Neural cell (in vitro differentiated cells): ENCODE measurements around the gene TBC1D5. TPM values are rescaled to one million over a fixed set of nuclear protein-coding genes. Genes with fewer than 3 reads are reported as not detected.

Experiments used
- H2AFZ ChIP-seq: fragments of 200-600, 300-800 bp; sonication (generic), shearing (Covaris generic); 2 replicates; pipeline ENCODE4 v1.6.0; 2014; ENCODE audit warnings: low read depth, mild to moderate bottlenecking, antibody characterized with exemption, low read length, moderate library complexity
- H3F3A ChIP-seq: fragments of 200-600 bp; shearing (Covaris generic); 2 replicates; pipeline ENCODE4 v1.6.1; 2016; ENCODE audit warnings: mild to moderate bottlenecking, moderate library complexity, mixed read lengths, antibody characterized with exemption, low read length; ENCODE audit not compliant: insufficient read depth, poor library complexity, severe bottlenecking
- H3K27ac ChIP-seq: fragments of 200-600, 300-800 bp; sonication (generic), shearing (Covaris generic); 2 replicates; pipeline ENCODE4 v1.5.1; 2014; ENCODE audit warnings: mild to moderate bottlenecking, low read length, moderate library complexity
- H3K27me3 ChIP-seq: fragments of 300-800, 200-600 bp; sonication (generic), shearing (Covaris generic); 2 replicates; pipeline ENCODE4 v1.6.0; 2014; ENCODE audit warnings: mild to moderate bottlenecking, low read depth, low read length, moderate library complexity; ENCODE audit not compliant: insufficient read depth
- H3K36me3 ChIP-seq: fragments of 300-800, 200-600 bp; sonication (generic), shearing (Covaris generic); 2 replicates; pipeline ENCODE4 v1.5.1; 2014; ENCODE audit warnings: mild to moderate bottlenecking, antibody characterized with exemption, low read length, moderate library complexity; ENCODE audit not compliant: insufficient read depth
- H3K4me2 ChIP-seq: fragments of 300-800, 200-600 bp; sonication (generic), shearing (Covaris generic); 2 replicates; pipeline ENCODE4 v1.6.0; 2014; ENCODE audit warnings: mild to moderate bottlenecking, low read length
- H3K4me3 ChIP-seq: fragments of 300-800, 200-600 bp; sonication (generic), shearing (Covaris generic); 2 replicates; pipeline ENCODE4 v1.5.1; 2014; ENCODE audit warnings: mild to moderate bottlenecking, low read length, moderate library complexity
- H3K79me2 ChIP-seq: fragments of 200-600 bp; shearing (Covaris generic); replicated peaks from 2 replicates; pipeline ENCODE4 v1.6.0; 2014; ENCODE audit warnings: mild to moderate bottlenecking, low read length, moderate library complexity; ENCODE audit not compliant: insufficient read depth
- H3K9ac ChIP-seq: fragments of 300-800, 200-600 bp; sonication (generic), shearing (Covaris generic); 2 replicates; pipeline ENCODE4 v1.6.1; 2016; ENCODE audit warnings: mild to moderate bottlenecking, low read length, mixed read lengths
- H3K9me2 ChIP-seq: fragments of 200-600 bp; shearing (Covaris generic); 2 replicates; pipeline ENCODE4 v1.6.1; 2016; ENCODE audit warnings: mild to moderate bottlenecking, low read length, mixed read lengths; ENCODE audit not compliant: insufficient read depth
- H3K9me3 ChIP-seq: fragments of 200-600, 300-800 bp; sonication (generic), shearing (Covaris generic); 2 replicates; pipeline ENCODE4 v1.6.1; 2016; ENCODE audit warnings: mild to moderate bottlenecking, mixed run types, low read length, moderate library complexity, mixed read lengths
- H4K20me1 ChIP-seq: fragments of 200-600 bp; shearing (Covaris generic); 2 replicates; pipeline ENCODE4 v1.6.1; 2016; ENCODE audit warnings: mild to moderate bottlenecking, mixed run types; ENCODE audit not compliant: insufficient read depth
- EP300 ChIP-seq: fragments of 450-650 bp; conservative IDR thresholded peaks from 2 replicates; pipeline ENCODE4 v1.6.1; 2014; ENCODE audit warnings: antibody characterized with exemption, mild to moderate bottlenecking, moderate library complexity; ENCODE audit not compliant: poor library complexity, severe bottlenecking
- EZH2 ChIP-seq: fragments of 200-600, 300-800 bp; shearing (Covaris generic), sonication (generic); IDR thresholded peaks from 2 replicates; pipeline ENCODE4 v1.6.1; 2014; ENCODE audit warnings: antibody characterized with exemption, low read length, borderline replicate concordance, mild to moderate bottlenecking; ENCODE audit not compliant: insufficient read depth, poor library complexity, severe bottlenecking
- MXI1 ChIP-seq: fragments of 450-650 bp; conservative IDR thresholded peaks from 2 replicates; pipeline ENCODE4 v1.6.1; 2014; ENCODE audit warnings: antibody characterized with exemption, mild to moderate bottlenecking; ENCODE audit not compliant: poor library complexity, severe bottlenecking
- POLR2AphosphoS5 ChIP-seq: IDR thresholded peaks from 2 replicates; pipeline ENCODE4 v1.6.1; 2012
- RAD21 ChIP-seq: fragments of 450-650 bp; conservative IDR thresholded peaks from 2 replicates; pipeline ENCODE4 v1.6.1; 2014; ENCODE audit warnings: antibody characterized with exemption, mild to moderate bottlenecking, moderate library complexity
- SMC3 ChIP-seq: fragments of 450-650 bp; conservative IDR thresholded peaks from 2 replicates; pipeline ENCODE4 v1.6.1; 2014; ENCODE audit warnings: antibody characterized with exemption, mild to moderate bottlenecking, moderate library complexity; ENCODE audit not compliant: poor library complexity
- TAF1 ChIP-seq: IDR thresholded peaks from 2 replicates; pipeline ENCODE4 v1.6.1; 2012; ENCODE audit warnings: low read depth
- polyA plus RNA-seq: library from polyadenylated mRNA; depleted of rRNA; stranded (reverse); fragments of >200 nt; gene quantifications from 2 replicates; pipeline ENCODE4 v1.2.3, GENCODE V29; 2014
- TF ChIP-seq, protein P1 (sequence below): IDR thresholded peaks from 2 replicates; pipeline ENCODE4 v1.6.1; 2012; ENCODE audit warnings: borderline replicate concordance
- TF ChIP-seq, protein P2 (sequence below): fragments of 450-650 bp; IDR thresholded peaks from 2 replicates; pipeline ENCODE4 v1.5.1; 2014; ENCODE audit warnings: antibody characterized with exemption, mild to moderate bottlenecking, moderate library complexity; ENCODE audit not compliant: poor library complexity, severe bottlenecking

Gene TBC1D5
- polyA plus RNA-seq, 1 donor from 2014 or later = 28.3 TPM

DNA sequence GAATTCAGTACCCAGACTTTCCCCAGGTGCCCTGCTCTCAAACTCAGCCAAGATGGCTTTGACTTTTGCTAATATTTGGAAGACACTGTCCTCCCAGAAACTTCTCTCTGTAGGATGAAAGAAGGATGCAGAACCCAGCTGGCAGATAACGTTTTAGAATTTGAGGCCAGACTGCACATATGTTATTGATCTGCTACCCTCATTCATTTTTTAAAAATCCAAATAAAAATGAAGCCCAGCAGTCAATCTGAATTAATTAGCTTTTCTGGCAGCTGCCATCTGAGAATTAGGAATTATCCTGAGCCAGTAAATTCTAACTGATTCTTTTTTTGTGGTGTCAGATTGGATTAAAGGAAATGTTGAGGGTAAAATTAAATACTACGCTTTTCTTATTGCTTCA lies 621.1 kb downstream of the TBC1D5 start:
- no peak overlapping the region for H3K9ac ChIP-seq

DNA sequence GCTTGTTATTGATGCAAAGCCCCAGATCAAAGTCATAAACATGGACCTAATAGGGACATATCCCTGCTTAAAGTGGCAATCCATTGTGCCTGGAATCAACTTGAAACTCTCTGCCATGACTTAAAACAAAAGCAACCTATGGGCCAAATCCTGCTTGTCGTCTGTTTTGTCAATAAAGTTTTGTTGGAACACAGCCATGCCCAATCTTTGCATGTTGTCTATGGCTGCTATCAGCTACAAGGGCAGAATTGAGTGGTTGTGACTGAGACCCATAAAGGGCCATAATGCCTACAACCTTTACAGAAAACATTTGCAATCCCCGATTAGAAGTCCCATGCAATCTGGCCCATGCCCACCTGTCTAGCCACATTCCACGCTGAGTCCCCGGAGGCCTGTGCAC lies 622.3 kb downstream of the TBC1D5 start:
- no peaks in the 10 kb centered on the region for H3K36me3 ChIP-seq

More for the DNA sequence above, 621.1 kb downstream of the TBC1D5 start:
- Histone ChIP-seq H3K4me3 (no peak overlapping the region), H3K4me2 (no peak overlapping the region), H3K9me3 (no peaks in the 10 kb centered on the region), H2AFZ (no peak overlapping the region), H3K36me3 (no peaks in the 10 kb centered on the region), H3K79me2 (no peaks in the 10 kb centered on the region), H3F3A (no peaks in the 10 kb centered on the region), H3K9me2 (no peaks in the 10 kb centered on the region), H3K27me3 (no peaks in the 10 kb centered on the region), H4K20me1 (no peaks in the 10 kb centered on the region), H3K27ac (no peak overlapping the region)
- TF ChIP-seq TAF1 (no peak), EZH2 (no peak), MXI1 (no peak), RAD21 (no peak), SMC3 (no peak), POLR2AphosphoS5 (no peak), EP300 (no peak)
- TF ChIP-seq, protein P1, sequence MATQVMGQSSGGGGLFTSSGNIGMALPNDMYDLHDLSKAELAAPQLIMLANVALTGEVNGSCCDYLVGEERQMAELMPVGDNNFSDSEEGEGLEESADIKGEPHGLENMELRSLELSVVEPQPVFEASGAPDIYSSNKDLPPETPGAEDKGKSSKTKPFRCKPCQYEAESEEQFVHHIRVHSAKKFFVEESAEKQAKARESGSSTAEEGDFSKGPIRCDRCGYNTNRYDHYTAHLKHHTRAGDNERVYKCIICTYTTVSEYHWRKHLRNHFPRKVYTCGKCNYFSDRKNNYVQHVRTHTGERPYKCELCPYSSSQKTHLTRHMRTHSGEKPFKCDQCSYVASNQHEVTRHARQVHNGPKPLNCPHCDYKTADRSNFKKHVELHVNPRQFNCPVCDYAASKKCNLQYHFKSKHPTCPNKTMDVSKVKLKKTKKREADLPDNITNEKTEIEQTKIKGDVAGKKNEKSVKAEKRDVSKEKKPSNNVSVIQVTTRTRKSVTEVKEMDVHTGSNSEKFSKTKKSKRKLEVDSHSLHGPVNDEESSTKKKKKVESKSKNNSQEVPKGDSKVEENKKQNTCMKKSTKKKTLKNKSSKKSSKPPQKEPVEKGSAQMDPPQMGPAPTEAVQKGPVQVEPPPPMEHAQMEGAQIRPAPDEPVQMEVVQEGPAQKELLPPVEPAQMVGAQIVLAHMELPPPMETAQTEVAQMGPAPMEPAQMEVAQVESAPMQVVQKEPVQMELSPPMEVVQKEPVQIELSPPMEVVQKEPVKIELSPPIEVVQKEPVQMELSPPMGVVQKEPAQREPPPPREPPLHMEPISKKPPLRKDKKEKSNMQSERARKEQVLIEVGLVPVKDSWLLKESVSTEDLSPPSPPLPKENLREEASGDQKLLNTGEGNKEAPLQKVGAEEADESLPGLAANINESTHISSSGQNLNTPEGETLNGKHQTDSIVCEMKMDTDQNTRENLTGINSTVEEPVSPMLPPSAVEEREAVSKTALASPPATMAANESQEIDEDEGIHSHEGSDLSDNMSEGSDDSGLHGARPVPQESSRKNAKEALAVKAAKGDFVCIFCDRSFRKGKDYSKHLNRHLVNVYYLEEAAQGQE = no peak
- TF ChIP-seq, protein P2, sequence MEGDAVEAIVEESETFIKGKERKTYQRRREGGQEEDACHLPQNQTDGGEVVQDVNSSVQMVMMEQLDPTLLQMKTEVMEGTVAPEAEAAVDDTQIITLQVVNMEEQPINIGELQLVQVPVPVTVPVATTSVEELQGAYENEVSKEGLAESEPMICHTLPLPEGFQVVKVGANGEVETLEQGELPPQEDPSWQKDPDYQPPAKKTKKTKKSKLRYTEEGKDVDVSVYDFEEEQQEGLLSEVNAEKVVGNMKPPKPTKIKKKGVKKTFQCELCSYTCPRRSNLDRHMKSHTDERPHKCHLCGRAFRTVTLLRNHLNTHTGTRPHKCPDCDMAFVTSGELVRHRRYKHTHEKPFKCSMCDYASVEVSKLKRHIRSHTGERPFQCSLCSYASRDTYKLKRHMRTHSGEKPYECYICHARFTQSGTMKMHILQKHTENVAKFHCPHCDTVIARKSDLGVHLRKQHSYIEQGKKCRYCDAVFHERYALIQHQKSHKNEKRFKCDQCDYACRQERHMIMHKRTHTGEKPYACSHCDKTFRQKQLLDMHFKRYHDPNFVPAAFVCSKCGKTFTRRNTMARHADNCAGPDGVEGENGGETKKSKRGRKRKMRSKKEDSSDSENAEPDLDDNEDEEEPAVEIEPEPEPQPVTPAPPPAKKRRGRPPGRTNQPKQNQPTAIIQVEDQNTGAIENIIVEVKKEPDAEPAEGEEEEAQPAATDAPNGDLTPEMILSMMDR = no peak

More for the DNA sequence above, 622.3 kb downstream of the TBC1D5 start:
- no peak overlapping the region for H3K9ac ChIP-seq
- no peaks in the 10 kb centered on the region for H3K27me3 ChIP-seq
- H2AFZ ChIP-seq = no peak overlapping the region
- no peak overlapping the region for H3K4me2 ChIP-seq
- H3K79me2 ChIP-seq = no peaks in the 10 kb centered on the region
- no peaks in the 10 kb centered on the region for H3K9me2 ChIP-seq
- H3F3A ChIP-seq = no peaks in the 10 kb centered on the region
- no peak for TF ChIP-seq POLR2AphosphoS5
- TF ChIP-seq MXI1 = no peak
- no peak for TF ChIP-seq EP300
- no peak overlapping the region for H3K27ac ChIP-seq
- H4K20me1 ChIP-seq = no peaks in the 10 kb centered on the region
- H3K9me3 ChIP-seq = no peaks in the 10 kb centered on the region
- H3K4me3 ChIP-seq = no peak overlapping the region
